Lower leg skin (tissue), 3 donors: ENCODE measurements around the gene MCRIP2.

Experiments
- CTCF ChIP-seq, 3 donors: fragments of 450-650 bp; IDR thresholded peaks; one replicate each; pipeline ENCODE4 v1.5.1; 2016; ENCODE audit warnings: antibody characterized with exemption in 3 of 3, mild to moderate bottlenecking in 3 of 3, moderate library complexity in 2 of 3
- POLR2A ChIP-seq, 2 donors: fragments of 450-650 bp; IDR thresholded peaks; one replicate each; pipeline ENCODE4 v1.6.1; 2016 to 2017; ENCODE audit warnings: antibody characterized with exemption in 2 of 2, mild to moderate bottlenecking in 1 of 2, moderate library complexity in 1 of 2

GRCh38 chr16:689175-689897, 47.7 kb downstream of the MCRIP2 start:
- TF ChIP-seq CTCF (IDR thresholded peaks at IDR 0.05) (no peak), POLR2A (IDR thresholded peaks at IDR 0.05) (no peak)
